ENCODE results near the gene PSME4.
A peak's percentile ranks its signal among the peaks of the same experiment; 100 is the strongest.
"Not testable (repeated sequence)": the region's sequence is repeated elsewhere in the genome, so short reads cannot be mapped to it uniquely, and the experiment has no call there.

PSME4 gene

GRCh38 chr2:53964257-53964952, 6.4 kb downstream of the PSME4 start:
- DNase-seq (ENCODE audit: low read depth in 2 of 2) = no peak

DNA sequence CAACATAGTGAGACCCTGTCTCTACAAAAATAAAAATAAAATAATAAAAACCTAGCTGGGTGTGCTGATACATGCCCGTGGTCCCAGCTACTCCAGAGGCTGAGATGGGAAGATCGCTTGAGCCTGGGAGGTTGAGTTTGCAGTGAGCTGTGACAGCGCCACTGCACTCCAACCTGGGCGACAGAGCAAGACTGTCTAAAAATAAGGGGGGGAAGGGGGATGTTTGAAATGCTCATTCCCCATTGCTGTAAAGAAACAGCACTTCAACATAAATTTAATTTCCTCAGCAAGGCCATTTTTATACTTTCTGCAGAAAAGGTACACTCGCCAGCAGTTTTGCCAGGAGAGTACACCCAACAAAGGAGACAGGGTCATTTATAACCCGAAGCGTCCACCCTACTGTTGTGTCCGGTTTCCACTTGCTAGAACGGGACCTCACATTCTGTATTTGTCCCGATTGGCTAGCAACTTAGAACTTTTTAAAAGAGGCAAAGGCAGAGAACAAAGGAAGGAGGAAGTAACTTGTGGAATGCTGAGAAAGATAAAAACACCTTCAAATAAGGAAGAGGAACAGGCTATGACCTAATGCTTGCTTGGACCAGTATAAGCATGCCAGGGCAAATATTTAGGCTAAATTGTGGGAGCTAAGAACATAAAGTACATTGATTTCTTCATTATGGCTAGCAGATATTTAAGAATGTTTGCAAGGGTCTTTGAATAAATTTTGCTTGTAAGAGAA, 9.1 kb downstream of the PSME4 start:
- not testable (repeated sequence) for DNase-seq (ENCODE audit: low read depth in 2 of 2)

- no peak for DNase-seq (ENCODE audit: low read depth in 2 of 2)
Measured at GRCh38 chr2:53960476-53960875, 10.3 kb downstream of the PSME4 start.

- DNase-seq (ENCODE audit: low read depth in 2 of 2) = no peak
Measured at GRCh38 chr2:53958443-53958842, 12.3 kb downstream of the PSME4 start.

- DNase-seq (ENCODE audit: low read depth in 2 of 2) = no peak
Measured at GRCh38 chr2:53952519-53952918, 18.3 kb downstream of the PSME4 start.

- no peak for DNase-seq (ENCODE audit: low read depth in 2 of 2)
Measured at GRCh38 chr2:53949457-53949856, 21.3 kb downstream of the PSME4 start.

- DNase-seq (ENCODE audit: low read depth in 2 of 2) = no peak
Measured at GRCh38 chr2:53945538-53945937, 25.3 kb downstream of the PSME4 start.

GRCh38 chr2:53944542-53944941, 26.3 kb downstream of the PSME4 start:
- no peak for DNase-seq (ENCODE audit: low read depth in 2 of 2)

GRCh38 chr2:53942280-53942679, 28.5 kb downstream of the PSME4 start:
- DNase-seq (ENCODE audit: low read depth in 2 of 2) = no peak

DNA sequence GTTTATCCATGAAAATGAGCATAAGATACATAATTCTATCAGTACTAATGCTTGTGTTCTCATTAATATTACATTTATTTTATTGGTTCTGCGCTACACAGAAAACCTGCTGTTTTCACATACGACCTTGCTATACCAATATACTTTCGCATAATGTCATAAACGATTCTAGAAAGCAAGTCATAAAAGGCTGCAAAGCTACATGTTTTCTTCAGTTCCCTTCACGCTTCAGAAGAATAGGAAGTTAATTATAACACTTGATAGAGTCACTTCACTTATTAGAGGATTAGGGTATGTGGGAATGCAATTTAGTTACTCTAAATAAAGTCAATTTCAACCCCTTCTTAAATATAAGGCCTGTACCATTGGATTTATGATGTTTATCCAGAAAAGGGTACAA, 29.0 kb downstream of the PSME4 start:
- DNase-seq (ENCODE audit: low read depth in 2 of 2) = no peak

DNA sequence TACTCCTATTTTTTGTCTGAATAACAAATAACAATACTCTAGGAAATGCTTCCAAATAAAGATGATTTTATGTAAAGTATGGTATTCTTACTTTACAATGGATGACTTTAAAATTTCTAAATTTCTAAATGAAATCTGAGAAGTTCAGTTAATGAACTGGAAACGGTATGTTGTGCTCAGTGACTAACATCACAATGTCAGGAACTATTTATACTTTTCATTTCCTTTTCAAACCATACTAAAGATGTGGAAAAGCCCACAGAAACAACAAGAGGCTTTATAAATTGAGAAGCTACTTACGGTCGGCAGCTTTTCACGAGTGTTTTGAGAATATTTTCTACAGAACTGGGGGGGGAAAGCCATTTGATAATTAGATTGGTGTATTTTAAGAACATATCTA, 31.1 kb downstream of the PSME4 start:
- no peak for DNase-seq (ENCODE audit: low read depth in 2 of 2)

GRCh38 chr2:53938904-53939303, 31.9 kb downstream of the PSME4 start:
- DNase-seq (ENCODE audit: low read depth in 2 of 2) = no peak

GRCh38 chr2:53933329-53933728, 37.5 kb downstream of the PSME4 start:
- DNase-seq (ENCODE audit: low read depth in 2 of 2) = no peak

DNA sequence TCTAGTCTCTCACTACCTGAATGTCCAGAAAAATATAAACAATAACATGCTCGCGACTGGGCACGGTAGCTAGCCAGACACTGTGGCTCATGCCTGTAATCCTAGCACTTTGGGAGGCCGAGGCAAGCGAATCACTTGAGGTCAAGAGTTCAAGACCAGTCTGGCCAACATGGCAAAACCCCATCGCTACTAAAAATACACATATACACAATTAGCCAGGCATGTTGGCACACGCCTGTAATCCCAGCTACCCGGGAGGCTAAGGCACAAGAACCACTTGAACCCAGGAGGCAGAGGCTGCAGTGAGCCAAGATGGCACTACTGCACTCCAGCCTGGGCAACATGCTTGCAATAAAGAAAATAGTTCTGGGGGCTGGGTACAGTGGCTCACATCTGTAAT, 44.5 kb downstream of the PSME4 start:
- not testable (repeated sequence) for DNase-seq (ENCODE audit: low read depth in 2 of 2)

DNA sequence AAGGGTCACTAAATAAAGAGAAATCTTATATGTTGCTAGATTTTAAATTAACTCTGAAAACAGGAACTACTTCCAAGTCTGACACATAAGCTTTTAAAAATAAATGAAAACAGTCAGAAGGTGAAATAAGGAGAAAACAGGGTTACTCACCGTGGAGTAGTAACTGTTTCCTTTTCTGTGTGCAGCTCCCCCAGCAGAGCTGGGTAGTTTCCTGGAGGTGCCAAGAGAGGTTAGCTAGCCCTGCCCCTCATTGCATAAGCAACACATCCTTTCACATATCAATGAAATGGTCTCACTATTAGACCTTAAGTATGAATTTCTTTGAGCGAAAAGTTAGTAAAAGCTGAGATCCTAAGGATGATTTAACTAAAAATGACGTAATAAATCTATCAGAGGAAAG, 57.1 kb downstream of the PSME4 start:
- DNase-seq (ENCODE audit: low read depth in 2 of 2) = peak in 1 of 2 donors; percentile 2

DNA sequence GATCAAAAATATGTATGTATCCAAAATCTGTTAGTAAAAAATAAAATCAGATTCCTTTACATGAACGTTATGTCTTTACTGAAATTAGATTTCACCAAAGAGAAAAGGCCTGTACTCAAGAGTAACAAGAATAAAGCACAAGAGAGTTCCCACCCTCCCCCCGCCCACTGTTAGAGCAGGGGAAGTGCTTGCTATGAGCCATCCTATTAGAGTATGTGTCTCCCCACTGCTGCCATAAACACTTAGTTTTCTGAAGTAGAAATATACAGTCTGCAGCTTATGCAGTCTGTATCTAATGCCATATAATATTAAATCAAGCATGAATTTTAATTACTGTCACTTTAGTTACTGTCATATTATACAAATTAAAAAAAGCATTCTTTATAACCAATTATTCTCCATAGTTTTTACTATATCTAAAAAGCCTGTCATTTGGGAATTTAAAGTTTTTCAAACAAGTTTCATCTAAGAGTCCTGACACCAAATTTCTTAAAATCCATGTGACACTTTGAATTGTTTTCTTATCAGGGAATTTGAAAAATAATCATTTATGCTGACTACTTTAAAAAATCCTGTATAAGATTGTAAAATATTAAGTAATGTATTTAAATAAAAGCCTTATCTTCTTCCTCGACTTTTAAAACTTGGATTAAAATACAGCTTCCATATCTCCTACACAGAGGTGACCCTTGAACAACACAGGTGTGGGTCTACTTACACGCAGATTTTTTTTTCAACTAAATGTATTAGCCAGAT, 59.2 kb downstream of the PSME4 start:
- DNase-seq (ENCODE audit: low read depth in 2 of 2) = no peak

DNA sequence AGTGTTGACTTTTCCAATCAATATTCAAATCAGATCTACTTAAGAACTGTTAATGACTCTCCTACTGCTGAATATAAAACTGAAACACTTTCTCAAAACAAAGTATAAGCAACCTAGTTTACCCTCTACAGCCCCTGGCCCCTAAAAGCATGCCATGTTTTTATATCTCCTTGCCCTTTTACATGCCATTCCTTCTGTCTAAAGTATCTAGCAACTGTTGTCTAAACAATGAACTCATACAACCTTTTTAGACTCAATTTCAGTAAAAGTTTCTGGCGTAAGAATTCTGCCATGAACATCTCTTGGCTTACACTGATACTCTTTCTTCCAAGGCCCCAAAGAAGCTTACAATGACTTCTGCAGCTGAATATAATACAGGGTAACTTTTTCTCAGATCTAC, 63.2 kb downstream of the PSME4 start:
- DNase-seq (ENCODE audit: low read depth in 2 of 2) = no peak

- no peak for DNase-seq (ENCODE audit: low read depth in 2 of 2)
Measured at GRCh38 chr2:53905396-53905795, 65.4 kb downstream of the PSME4 start.

- DNase-seq (ENCODE audit: low read depth in 2 of 2) = no peak
Measured at GRCh38 chr2:53903011-53903410, 67.8 kb downstream of the PSME4 start.

DNA sequence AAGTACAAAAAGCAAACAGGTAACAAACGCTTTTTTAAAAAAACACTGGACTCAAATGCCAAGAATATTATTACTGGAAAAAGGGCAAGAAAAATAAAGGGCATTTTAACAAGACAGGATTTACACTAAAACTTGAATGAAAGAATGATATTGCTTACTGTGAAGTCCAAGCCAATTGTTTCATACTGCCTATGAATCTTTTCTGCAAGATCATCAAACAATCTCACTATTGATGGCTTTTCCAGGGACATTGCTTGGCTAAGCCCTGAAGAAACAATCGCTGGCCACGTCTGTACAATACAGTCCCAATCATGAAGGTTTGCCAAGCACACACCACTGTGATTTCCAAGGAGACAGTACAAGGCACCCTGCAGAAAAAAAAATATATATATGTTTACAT, 69.6 kb downstream of the PSME4 start:
- no peak for DNase-seq (ENCODE audit: low read depth in 2 of 2)

- DNase-seq (ENCODE audit: low read depth in 2 of 2) = no peak
Measured at GRCh38 chr2:53896864-53897263, 73.9 kb downstream of the PSME4 start.

GRCh38 chr2:53886406-53887280, 84.2 kb downstream of the PSME4 start:
- DNase-seq (ENCODE audit: low read depth in 2 of 2) = no peak
